Epithelial cell of prostate (primary cell): ENCODE data around the gene ZNF511.
"Not testable (repeated sequence)": the region's sequence is repeated elsewhere in the genome, so short reads cannot be mapped to it uniquely, and the experiment has no call there.

Source experiments
- DNase-seq: peaks from one replicate; pipeline ENCODE4 v3.0.0-alpha.2; 2011; ENCODE audit warnings: low read depth, low spot score
- H3K27ac ChIP-seq: fragments of 450-650 bp; 2 replicates; pipeline ENCODE4 v1.5.1; 2017; ENCODE audit warnings: mild to moderate bottlenecking

Gene ZNF511

DNA sequence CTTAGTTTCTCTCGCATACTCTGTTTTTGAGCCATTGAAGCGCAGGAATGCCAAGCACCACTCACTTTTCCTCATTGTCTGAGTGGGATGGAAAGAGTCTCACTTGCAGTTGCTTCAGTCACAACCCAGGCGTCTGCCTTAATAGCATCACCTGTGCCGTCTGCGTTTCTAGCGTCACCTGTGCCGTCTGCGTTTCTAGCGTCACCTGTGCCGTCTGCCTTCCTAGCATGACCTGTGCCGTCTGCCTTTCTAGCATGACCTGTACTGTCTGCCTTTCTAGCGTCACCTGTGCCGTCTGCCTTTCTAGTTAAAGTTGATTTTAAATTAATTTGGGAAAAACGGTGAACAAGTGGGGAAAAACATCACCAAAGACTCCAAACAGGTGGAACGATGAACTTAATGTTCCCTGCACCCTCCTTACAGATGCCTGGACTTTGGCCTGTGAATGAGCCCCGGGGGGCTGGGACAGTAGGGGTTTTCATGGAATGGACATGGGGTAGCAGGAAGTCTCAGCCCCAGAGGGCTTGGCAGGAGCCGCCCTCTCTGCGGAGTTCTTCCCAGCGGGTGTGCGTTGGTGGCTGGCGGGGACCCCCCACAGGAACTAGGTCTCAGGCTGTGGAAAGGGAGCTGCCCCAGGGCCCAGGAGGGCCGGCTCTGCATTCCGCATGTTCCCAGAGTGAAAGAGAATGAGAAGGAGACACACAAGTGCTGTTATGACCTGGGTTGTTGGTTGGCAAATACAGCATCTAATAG lies 3.5 kb downstream of the ZNF511 start:
- no peak for DNase-seq
- no peak overlapping the region for H3K27ac ChIP-seq

DNA sequence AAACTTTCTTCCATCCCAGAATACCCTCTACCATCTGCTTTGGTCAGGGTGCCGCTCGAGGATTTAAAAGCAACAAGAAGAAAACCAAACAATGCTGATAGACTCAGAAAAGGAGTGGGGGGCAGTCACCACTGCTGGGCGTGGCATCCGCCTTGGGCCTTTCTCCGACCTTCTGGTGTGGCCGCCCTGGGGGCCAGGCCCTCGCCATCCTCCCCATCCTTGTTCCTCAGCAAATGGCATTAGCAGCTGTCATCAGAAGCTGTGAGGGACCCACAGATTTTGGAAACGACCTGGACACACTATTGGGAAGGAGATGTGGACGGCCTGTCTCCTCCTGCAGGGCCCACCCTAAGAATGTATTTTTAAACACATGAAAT lies 4.0 kb downstream of the ZNF511 start:
- DNase-seq, result no peak
- no peak overlapping the region for H3K27ac ChIP-seq

DNA sequence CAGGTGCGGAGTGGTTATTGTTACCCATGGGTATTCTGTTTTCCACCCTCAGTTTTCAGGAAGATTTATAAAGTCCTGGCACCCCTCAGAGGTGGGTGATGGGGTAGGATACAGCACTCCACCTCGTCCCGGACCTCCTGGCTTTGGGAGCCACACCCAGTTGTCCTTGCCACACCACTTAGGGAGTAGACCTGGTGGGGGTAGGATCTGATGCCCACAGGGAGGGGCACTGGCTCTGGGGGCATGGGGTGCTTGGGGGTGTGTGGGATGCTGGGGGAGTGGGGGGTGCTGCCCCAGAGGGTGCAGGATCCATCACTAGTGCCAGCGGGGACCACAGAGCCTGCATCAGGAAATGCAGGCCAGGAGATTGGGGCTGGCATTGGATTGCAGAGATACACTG lies 4.5 kb downstream of the ZNF511 start:
- no peak for DNase-seq
- no peak overlapping the region for H3K27ac ChIP-seq

DNA sequence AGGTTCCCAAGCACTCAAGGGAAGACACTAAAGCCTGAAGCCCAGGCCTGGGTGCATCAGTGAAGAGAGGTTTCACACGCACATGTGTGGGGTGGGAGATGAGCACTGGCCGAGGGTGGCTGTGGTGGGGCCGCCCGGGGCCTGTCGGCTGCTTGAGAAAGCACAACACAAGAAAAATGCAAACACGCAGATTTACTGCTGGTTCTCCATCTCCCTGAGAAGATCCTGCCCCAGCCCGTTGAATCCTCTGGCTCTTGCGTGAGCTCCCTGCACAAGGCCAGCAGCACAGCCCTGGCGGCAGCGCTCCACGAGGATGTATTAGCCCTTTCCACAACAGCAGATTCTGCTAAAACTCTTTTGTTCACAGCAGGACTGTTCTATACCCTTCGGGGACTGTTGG lies 6.2 kb downstream of the ZNF511 start:
- no peak for DNase-seq
- H3K27ac ChIP-seq, result no peak overlapping the region

DNA sequence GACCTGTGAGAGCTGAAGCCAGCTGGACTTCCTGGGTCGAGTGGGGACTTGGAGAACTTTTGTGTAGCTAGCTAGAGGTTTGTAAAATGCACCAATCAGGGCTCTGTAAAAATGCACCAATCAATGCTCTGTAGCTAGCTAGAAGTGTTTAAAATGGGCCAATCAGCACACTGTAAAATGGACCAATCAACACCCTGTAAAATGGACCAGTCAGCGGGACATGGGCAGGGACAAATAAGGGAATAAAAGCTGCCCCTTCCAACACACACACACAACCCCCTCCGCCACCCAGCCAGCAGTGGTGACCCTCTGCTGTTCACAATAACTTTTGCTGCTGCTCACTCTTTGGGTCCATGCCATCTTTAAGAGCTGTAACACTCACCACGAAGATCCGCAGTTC lies 7.1 kb downstream of the ZNF511 start:
- DNase-seq, result no peak
- H3K27ac ChIP-seq, result no peak overlapping the region

DNA sequence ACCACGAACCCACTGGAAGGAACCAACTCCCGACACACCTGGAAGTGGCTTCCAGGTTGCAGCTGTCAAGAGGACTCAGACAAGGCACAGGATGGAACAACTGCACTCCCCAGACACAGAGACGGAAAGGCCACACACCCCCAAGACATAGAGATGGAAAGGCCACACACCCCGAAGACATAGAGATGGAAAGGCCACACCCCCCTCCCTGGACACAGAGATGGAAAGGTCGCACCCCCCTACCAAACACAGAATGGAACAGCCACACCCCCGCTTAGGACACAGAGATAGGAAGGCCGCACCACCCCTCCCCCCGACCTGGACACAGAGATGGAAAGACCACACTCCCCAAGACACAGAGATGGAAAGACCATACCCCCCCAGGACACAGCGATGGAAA lies 7.6 kb downstream of the ZNF511 start:
- DNase-seq, result no peak
- no peak overlapping the region for H3K27ac ChIP-seq

DNA sequence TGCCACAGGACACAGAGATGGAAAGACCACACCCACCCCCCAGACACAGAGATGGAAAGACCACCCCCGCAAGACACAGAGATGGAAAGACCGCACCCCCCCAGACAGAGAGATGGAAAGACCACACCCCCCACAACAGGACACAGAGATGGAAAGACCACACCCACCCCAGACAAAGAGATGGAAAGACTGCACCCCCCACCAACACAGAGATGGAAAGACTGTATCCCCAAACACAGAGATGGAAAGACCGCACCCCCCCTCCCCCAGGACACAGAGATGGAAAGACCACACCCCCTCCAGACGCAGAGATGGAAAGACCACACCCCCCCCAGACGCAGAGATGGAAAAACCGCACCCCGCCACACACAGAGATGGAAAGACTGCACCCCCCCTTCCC lies 8.0 kb downstream of the ZNF511 start:
- no peak for DNase-seq
- H3K27ac ChIP-seq, result no peak overlapping the region

DNA sequence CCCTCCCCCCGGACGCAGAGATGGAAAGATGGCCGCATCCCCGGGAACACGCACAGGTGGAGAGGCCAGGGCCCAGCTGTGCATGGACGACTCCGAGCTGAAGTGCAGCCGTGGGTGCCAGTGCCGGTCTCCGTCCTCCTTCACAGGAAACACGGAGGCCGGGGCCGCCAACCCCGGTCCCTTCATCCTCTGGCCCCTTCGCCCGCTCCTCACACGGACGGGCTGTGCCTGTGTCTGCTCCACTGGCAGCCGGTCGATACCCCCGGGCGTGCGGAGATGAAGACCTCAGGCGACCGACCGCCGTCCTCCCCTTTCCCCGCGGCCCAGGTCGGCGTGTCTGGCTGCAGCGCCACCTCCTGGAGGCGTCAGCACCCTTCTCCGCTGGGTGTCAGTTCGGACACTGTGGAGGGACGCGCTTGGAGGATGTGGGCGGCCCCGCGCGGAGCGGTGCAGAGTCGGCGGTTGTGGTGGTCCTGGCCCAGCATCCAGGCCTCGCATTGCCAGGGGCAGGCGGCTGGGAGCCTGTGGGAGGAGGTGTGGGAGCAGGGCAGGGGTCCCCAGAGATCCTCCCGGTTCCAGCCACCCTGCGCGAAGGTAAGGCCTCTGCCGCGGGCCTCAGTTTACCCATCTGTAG lies 9.9 kb downstream of the ZNF511 start:
- no peak overlapping the region for H3K27ac ChIP-seq
- no peak for DNase-seq

DNA sequence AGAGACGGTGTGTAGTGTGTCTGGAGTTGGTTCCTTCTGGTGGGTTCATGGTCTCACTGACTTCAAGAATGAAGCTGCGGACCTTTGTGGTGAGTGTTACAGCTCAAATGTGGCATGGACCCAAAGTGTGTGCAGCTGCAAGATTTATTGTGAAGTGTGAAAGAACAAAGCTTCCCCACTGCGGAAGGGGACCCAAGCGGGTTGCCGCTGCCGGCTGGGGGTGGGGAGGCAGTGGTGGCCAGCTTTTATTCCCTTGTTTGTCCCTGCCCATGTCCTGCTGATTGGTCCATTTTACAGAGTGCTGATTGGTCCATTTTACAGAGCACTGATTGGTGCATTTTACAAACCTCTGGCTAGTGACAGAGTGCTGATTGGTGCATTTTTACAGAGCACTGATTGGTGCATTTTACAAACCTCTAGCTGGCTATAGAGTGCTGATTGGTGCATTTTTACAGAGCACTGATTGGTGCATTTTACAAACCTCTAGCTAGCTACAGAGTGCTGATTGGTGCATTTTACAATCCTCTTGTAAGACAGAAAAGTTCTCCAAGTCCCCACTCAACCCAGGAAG lies 12.2 kb downstream of the ZNF511 start:
- H3K27ac ChIP-seq, DNase-seq: not testable (repeated sequence)

DNA sequence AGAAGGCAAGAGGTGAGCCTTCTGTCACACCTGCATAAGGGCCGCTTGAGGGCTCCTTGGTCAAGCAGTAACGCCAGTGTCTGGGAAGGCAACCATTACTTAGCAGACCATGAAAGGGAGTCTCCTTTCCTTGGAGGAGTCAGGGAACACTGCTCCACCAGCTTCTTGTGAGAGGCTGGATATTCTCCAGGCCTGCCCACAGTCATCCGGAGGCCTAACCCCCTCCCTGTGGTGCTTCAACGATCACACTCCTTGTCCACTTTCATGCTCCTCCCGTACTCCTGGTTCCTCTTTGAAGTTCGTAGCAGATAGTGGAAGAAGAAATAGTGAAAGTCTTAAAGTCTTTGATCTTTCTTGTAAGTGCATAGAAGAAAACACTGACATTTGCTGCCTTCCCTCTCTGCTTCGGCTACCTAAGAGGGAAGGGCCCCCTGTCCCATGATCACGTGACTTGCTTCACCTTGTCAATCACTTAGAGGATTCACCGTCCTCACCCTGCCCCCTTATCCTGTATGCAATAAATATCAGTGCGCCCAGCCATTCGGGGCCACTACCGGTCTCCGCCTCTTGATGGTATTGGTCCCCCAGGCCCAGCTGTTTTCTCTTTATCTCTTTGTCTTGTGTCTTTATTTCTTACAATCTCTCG lies 13.5 kb downstream of the ZNF511 start:
- DNase-seq, H3K27ac ChIP-seq: not testable (repeated sequence)

DNA sequence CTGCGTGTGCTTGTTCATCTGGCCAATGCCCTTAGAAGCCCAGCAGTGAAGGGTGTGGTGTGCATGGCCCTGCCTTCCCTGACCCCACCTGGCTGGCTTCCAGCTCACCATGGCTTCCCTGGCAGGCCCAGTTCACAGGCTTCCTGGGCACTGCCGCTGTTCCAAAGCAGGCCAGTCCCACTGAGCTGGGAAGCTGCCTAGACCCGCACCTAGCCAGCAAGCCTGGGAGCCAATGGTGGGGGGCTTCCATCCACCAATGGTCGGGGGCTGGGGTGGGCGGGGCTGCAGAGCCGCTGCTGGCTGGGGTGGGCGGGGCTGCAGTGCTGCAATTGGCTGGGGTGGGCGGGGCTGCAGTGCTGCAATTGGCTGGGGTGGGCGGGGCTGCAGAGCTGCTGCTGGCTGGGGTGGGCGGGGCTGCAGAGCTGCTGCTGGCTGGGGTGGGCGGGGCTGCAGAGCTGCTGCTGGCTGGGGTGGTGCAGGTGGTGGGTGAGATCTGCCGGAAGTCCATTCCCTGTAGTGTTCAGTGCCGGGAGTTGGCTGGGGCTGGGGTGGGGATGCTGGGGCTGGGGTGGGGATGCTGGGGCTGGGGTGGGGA lies 15.6 kb downstream of the ZNF511 start:
- DNase-seq, result no peak

DNA sequence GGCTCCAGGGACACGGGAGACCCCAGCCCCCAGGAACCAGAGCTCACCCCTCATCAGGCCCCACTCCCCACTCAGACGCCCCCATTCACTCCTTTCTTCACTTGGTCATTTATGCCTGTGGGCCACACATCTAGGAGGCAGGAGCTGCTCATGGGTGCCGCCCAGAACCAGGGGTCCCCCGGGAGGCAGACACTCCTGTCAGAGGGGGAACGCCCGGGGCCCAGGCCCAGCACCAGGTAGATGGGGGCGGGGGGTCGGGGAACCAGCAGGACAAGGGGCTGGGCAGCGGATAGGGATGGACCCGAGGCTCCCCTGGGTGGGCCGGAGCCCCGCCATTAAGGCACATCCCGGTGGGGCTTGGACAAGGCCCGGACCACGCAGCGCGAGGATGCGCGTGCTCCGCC lies 16.1 kb downstream of the ZNF511 start:
- no peak overlapping the region for H3K27ac ChIP-seq
- no peak for DNase-seq

More for the DNA sequence above, 15.6 kb downstream of the ZNF511 start:
- H3K27ac ChIP-seq, result no peak overlapping the region

DNA sequence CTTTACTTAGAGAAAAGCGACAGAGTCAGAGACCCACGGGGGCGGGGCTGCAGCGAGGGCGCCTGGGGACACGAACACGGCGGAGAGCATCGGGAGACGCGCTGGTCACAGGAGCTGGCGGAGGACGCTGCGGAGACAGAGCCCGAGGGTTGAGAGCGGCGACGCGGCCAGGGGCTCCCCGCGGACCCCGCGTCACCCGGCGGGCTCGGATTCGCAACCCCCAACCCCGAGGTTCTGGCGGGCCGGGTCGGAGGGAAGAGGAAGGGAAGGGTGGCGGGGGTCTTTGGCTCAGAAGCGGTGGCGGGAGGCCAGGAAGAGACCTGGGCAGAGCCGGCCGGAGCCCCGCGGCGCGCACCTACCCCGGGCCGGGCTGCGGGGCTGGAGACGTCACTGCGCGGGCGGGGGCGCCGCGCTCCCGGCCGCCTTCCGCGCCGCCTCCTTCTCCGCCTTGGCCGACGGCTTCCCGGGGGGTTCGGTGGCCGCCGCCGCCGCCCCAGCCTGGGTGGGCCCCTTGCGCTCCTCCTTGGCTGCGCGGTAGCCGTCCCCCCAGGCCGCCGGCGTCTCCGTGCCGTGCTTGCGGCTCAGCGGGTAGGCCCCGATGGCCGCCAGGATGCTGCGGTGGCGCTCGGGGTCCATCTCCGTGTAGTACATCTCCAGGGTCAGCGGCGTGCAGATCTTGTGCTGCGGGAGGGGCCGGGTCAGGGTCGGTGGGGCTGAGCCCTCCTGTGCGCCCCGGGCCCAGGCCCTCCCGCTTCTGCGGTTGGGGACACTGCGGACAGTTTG lies 16.9 kb downstream of the ZNF511 start:
- DNase-seq, result no peak
- H3K27ac ChIP-seq, result no peak overlapping the region

DNA sequence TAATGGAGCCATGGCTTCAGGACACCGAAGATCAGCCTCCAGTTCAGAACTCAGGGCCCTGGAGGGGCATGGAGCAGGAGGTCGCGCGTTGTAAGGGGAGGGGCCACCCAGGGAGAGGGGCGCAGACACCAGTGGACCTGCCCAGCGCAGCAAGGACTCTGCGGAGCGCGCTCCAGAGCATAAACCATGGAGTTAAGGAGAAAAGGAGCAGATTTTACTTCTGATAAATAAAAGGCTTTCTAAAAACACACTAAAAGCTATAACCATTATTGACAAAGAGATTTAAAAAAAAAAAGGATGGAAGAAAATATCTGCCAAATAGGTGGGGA lies 17.5 kb downstream of the ZNF511 start:
- no peak overlapping the region for H3K27ac ChIP-seq
- DNase-seq, result no peak

DNA sequence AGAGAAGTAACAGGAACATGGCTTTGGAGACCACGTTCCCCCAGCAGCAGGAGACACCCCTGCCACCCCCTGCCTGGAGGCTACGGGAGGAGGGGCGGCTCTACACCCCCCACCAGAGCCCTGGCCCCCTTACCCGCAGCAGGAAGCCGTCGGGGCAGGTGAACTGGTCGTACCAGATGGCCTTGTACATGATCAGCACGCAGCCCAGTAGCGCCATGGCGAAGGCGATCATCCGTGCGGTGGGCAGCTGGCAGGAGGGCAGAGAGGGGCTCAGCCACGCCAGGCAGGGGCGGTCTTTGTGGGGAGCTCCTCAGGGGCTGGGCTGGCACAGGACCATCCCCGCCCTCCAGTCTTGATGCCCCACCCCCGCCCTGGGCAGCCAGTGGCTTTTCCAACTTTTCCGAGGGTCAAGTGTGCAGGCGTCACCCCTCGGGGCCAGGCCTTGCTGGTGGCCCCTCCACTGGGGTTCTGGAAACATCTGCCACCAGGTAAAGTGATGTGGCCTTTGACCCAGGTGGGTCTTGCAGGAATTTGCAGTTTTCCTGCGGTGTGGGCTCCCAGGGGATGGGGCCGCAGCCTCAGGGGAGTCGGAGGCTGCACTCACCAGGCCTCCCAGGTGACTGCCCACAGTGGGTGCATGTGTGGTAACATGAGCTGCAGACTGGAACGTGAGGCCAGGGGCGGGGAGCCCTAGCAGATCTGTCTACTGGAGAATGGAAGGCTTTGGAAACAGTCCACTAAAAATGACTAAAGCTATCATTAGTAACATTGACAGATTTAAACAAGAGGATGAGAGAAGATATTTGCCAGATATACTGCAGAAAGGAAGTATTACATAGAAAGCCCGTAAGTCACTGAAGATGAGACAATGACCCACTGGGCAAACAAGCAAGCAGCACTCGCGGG lies 18.3 kb downstream of the ZNF511 start:
- no peak for DNase-seq

DNA sequence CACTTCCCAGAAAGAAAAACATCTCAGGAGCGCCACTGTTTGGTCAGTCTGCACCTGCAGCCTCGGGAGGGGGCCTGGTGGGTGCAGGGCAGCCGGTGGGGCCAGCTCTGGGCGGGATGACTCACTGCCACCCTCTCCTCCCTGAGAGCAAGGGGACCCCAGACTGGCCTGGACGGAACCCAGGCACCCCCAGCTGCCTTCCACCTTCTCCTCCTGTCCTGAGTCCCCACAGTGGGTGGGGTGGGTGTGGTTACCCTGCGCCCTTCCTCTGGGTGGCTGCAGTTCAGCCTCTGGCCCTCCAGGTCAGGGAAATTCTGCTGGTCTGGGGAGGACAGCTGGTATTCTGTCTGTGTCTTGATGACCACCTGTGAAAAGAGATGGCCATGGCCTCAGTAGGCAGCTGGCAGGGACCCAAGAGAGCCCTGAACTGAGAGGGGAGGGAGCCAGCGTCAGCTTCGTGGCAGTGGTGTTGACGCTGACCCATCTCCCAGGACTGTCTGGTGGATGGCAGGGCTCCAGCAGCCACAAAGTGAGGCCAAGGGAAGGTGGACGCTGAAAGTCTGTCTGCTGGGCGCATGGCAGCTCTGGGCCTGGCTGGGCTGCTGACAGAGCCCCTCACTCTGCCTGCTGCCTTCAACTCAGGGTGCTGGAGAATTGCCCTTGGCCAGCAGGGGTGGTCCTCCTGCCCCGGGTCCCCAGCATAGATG lies 19.1 kb downstream of the ZNF511 start:
- no peak overlapping the region for H3K27ac ChIP-seq
- DNase-seq, result no peak

More for the DNA sequence above, 18.3 kb downstream of the ZNF511 start:
- no peak overlapping the region for H3K27ac ChIP-seq

DNA sequence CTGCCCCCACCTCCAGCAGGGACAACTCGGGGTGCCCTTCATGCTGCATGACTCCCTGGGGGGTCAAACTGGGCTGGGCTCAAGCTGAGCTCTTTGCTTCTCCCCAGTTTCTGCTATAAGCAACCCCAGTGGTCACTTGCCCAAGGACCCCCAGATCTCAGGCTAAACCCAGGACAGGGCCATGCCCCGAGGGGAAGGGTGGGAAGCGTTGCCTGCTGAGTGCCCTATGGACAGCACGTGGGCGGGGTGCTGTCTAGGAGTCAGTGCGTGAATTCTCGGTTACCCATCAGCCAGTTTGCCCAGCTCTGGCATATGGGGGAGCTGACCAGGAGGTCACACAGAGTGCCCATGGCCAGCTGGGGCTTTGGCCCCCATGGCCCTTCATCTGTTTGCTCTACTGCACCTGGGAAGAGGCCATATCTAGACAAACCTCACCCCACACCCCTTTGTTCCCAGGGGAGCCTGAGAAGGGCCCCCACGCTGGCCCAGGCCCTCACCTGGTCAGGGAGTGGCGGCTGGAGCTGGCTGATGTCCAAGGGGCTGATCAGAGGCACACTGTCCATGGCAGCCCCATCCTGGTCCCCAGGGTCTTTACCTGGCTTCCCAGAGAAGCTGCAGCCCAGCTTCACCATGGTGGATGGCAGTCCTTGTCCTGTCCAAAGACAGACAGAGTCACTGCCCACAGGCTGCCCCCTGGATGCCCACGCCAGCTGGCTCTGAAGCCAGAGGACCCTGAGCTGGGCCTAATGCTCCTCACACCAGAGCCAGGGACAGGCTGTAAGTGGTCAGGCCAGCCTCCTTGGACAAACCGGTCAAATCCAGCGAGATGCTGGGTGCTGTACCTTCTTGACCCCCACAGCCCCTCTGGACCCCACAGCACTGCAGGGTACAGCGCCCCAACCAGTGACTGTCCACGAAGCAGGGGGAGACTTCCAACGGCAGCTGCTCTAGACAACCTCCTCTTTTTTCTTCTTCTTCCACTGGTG lies 19.9 kb downstream of the ZNF511 start:
- no peak overlapping the region for H3K27ac ChIP-seq
- DNase-seq, result no peak
